ENCODE data around the gene DAPK1.

DNA sequence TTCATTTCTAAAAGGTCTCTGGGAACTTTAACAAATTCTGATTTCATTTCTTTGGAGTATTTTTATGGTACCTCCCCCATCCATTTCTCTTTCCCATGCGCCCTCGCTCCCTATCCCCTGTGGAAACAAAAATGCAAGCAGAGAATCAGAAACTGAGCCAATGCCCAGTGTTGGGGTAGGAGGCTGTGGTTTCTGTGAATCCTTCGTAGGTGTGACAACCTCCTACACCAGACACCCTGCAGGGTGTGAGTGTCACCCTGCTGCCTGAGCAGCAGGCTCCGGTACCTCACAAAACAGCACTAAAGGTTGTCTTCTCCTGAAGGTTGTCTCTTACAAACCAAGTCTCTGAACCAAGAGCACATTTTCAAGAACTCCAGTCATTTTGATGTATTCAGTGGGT, 124.4 kb downstream of the DAPK1 start:
- no peak for TF ChIP-seq MAX (IDR thresholded peaks at IDR 0.05)
- TF ChIP-seq TEAD4 (IDR thresholded peaks at IDR 0.05) = no peak
- TF ChIP-seq TAF1 (IDR thresholded peaks at IDR 0.05; ENCODE audit: low read depth) = no peak
- TF ChIP-seq TCF12 (IDR thresholded peaks at IDR 0.05; ENCODE audit: low read depth) = no peak
- no peak for TF ChIP-seq RAD21 (IDR thresholded peaks at IDR 0.05; ENCODE audit: low read depth)
- TF ChIP-seq EP300 (IDR thresholded peaks at IDR 0.05; ENCODE audit: borderline replicate concordance) = no peak
- no peak for TF ChIP-seq YY1 (IDR thresholded peaks at IDR 0.05; ENCODE audit: low read depth)
- no peak for TF ChIP-seq CREB1 (IDR thresholded peaks at IDR 0.05; ENCODE audit: low read depth)
- TF ChIP-seq, protein P1, sequence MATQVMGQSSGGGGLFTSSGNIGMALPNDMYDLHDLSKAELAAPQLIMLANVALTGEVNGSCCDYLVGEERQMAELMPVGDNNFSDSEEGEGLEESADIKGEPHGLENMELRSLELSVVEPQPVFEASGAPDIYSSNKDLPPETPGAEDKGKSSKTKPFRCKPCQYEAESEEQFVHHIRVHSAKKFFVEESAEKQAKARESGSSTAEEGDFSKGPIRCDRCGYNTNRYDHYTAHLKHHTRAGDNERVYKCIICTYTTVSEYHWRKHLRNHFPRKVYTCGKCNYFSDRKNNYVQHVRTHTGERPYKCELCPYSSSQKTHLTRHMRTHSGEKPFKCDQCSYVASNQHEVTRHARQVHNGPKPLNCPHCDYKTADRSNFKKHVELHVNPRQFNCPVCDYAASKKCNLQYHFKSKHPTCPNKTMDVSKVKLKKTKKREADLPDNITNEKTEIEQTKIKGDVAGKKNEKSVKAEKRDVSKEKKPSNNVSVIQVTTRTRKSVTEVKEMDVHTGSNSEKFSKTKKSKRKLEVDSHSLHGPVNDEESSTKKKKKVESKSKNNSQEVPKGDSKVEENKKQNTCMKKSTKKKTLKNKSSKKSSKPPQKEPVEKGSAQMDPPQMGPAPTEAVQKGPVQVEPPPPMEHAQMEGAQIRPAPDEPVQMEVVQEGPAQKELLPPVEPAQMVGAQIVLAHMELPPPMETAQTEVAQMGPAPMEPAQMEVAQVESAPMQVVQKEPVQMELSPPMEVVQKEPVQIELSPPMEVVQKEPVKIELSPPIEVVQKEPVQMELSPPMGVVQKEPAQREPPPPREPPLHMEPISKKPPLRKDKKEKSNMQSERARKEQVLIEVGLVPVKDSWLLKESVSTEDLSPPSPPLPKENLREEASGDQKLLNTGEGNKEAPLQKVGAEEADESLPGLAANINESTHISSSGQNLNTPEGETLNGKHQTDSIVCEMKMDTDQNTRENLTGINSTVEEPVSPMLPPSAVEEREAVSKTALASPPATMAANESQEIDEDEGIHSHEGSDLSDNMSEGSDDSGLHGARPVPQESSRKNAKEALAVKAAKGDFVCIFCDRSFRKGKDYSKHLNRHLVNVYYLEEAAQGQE (IDR thresholded peaks at IDR 0.05; ENCODE audit: low read depth) = no peak
- no peak for TF ChIP-seq CEBPB (IDR thresholded peaks at IDR 0.05)
- no peak for TF ChIP-seq NFIC (IDR thresholded peaks at IDR 0.05)
- no peak for TF ChIP-seq USF1 (IDR thresholded peaks at IDR 0.05)
- TF ChIP-seq FOXM1 (IDR thresholded peaks at IDR 0.05; ENCODE audit: borderline replicate concordance, low read depth) = no peak
- TF ChIP-seq ZBTB7A (IDR thresholded peaks at IDR 0.05; ENCODE audit: low read depth) = no peak

Data from Ishikawa (cell line).